Neuronal stem cell (in vitro differentiated cells): ENCODE data around the gene C12orf57.

ENCODE experiments used
- DNase-seq: peaks from one replicate; pipeline ENCODE4 v3.0.0-alpha.2; 2013; ENCODE audit warnings: low spot score
- H2AFZ ChIP-seq: one replicate; pipeline ENCODE4 v1.6.1; 2013; ENCODE audit warnings: mild to moderate bottlenecking, low read length, inconsistent platforms
- H2AK5ac ChIP-seq: 2 replicates; pipeline ENCODE4 v1.6.1; 2013; ENCODE audit warnings: low read depth, mild to moderate bottlenecking, inconsistent platforms, low read length, moderate library complexity, mixed read lengths
- H2BK120ac ChIP-seq: 2 replicates; pipeline ENCODE4 v1.6.1; 2013; ENCODE audit warnings: low read depth, mild to moderate bottlenecking, inconsistent platforms, low read length, moderate library complexity, mixed read lengths
- H2BK12ac ChIP-seq: one replicate; pipeline ENCODE4 v1.6.1; 2013; ENCODE audit warnings: low read length, inconsistent platforms
- H2BK15ac ChIP-seq: 2 replicates; pipeline ENCODE4 v1.6.1; 2013; ENCODE audit warnings: mild to moderate bottlenecking, low read length, inconsistent platforms, mixed read lengths
- H2BK5ac ChIP-seq: one replicate; pipeline ENCODE4 v1.6.1; 2013; ENCODE audit warnings: inconsistent platforms, mild to moderate bottlenecking, low read length, moderate library complexity
- H3K14ac ChIP-seq: one replicate; pipeline ENCODE4 v1.6.1; 2013; ENCODE audit warnings: low read length, inconsistent platforms
- H3K18ac ChIP-seq: 2 replicates; pipeline ENCODE4 v1.6.1; 2013; ENCODE audit warnings: low read length, inconsistent platforms
- H3K23ac ChIP-seq: 2 replicates; pipeline ENCODE4 v1.6.1; 2013; ENCODE audit warnings: low read depth, mild to moderate bottlenecking, mixed read lengths, low read length, inconsistent platforms; ENCODE audit not compliant: poor library complexity
- H3K27ac ChIP-seq: replicated peaks from 3 replicates; pipeline ENCODE4 v1.5.1; 2013; ENCODE audit warnings: low read length, inconsistent platforms
- H3K27me3 ChIP-seq, 3 experiments: 2 replicates each; pipeline ENCODE4 v1.6.1; 2013; ENCODE audit warnings: low read length in 3 of 3, mild to moderate bottlenecking in 2 of 3, inconsistent platforms in 1 of 3, low read depth in 1 of 3, mixed read lengths in 1 of 3, moderate library complexity in 1 of 3; ENCODE audit not compliant: control insufficient read depth in 3 of 3, insufficient read depth in 3 of 3
- H3K36me3 ChIP-seq, 2 donors: replicated peaks in 1 of 2; 2 replicates each; pipeline ENCODE4 v1.6.1; 2013; ENCODE audit warnings: low read length in 2 of 2; ENCODE audit not compliant: control insufficient read depth in 2 of 2, insufficient read depth in 2 of 2
- H3K4ac ChIP-seq: 2 replicates; pipeline ENCODE4 v1.6.1; 2013; ENCODE audit warnings: inconsistent platforms, mild to moderate bottlenecking, low read length, moderate library complexity
- H3K4me1 ChIP-seq, 2 donors: 1 replicate in 1 of 2; 2 replicates in 1 of 2; pipeline ENCODE4 v1.6.1; 2013; ENCODE audit warnings: low read length in 2 of 2, low read depth in 1 of 2; ENCODE audit not compliant: control insufficient read depth in 2 of 2, insufficient read depth in 1 of 2
- H3K4me2 ChIP-seq: one replicate; pipeline ENCODE4 v1.6.1; 2013; ENCODE audit warnings: mild to moderate bottlenecking, low read length, inconsistent platforms; ENCODE audit not compliant: insufficient read depth, poor library complexity, severe bottlenecking
- H3K4me3 ChIP-seq, 2 donors: 2 replicates each; pipeline ENCODE4 v1.5.1; 2013; ENCODE audit warnings: low read length in 2 of 2, mild to moderate bottlenecking in 2 of 2, inconsistent platforms in 1 of 2, moderate library complexity in 1 of 2
- H3K79me1 ChIP-seq: one replicate; pipeline ENCODE4 v1.6.1; 2013; ENCODE audit warnings: low read depth, mild to moderate bottlenecking, inconsistent platforms, low read length, moderate library complexity
- H3K9ac ChIP-seq: one replicate; pipeline ENCODE4 v1.6.1; 2013; ENCODE audit warnings: mild to moderate bottlenecking, low read depth, low read length, inconsistent platforms; ENCODE audit not compliant: poor library complexity
- H3K9me3 ChIP-seq, 2 donors: replicated peaks in 1 of 2; 2 replicates each; pipeline versions ENCODE3 to v1.6.1; 2013; ENCODE audit warnings: low read length in 2 of 2, mild to moderate bottlenecking in 2 of 2, inconsistent platforms in 1 of 2, low read depth in 1 of 2, mixed read lengths in 1 of 2, moderate library complexity in 1 of 2; ENCODE audit not compliant: control insufficient read depth in 2 of 2, insufficient read depth in 1 of 2
- H4K8ac ChIP-seq: one replicate; pipeline ENCODE4 v1.6.1; 2013; ENCODE audit warnings: low read depth, mild to moderate bottlenecking, inconsistent platforms, low read length, moderate library complexity
- H4K91ac ChIP-seq: one replicate; pipeline ENCODE4 v1.6.1; 2013; ENCODE audit warnings: low read length, low read depth, mild to moderate bottlenecking, inconsistent platforms; ENCODE audit not compliant: poor library complexity
- WGBS, 2 donors: extraction: QIAGEN DNeasy Blood & Tissue Kit; methylation state at CpG; one replicate each; pipeline ENCODE4 v1.1.7; 2013; ENCODE audit warnings: missing lambda C conversion rate in 2 of 2, mixed read lengths in 1 of 2; ENCODE audit not compliant: insufficient read length in 2 of 2, insufficient replicate concordance in 1 of 2; ENCODE audit errors: extremely low coverage in 2 of 2; 5-methylcytosine and 5-hydroxymethylcytosine counted together

Gene C12orf57

DNA sequence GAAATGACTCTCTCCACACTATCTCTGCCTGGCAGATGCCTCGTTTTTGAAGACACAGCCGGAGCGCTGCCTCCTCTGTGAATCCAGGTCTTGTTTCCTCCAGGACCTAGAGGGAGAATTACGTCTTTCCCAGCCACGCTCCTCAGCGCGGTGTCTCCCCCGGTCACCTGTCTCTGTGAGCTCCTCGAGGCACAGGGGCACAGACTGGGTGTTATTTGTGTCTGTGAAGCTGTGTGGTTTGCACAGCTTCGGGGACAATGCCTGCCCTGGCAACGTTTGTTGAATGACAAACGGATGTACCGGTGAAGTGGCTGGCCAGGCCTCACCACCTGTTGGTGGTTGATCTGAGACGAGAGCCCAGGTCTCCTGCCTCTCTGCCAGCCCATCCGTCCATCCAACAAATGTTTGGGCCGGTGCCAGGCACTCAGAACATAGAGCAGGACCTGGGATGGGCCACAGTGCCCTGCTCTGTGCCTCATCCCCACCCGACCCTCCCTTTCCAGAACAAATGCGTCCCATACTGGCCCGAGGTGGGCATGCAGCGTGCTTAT, 13.4 kb downstream of the C12orf57 start:
- Histone ChIP-seq H2BK5ac (no peak overlapping the region), H3K14ac (peak overlapping the region; percentile 79), H2AFZ (no peak overlapping the region), H3K36me3 (no peaks in the 10 kb centered on the region), H4K8ac (no peak overlapping the region), H3K23ac (peak overlapping the region; percentile 40), H3K4me3 (no peak overlapping the region), H2BK15ac (no peak overlapping the region), H3K79me1 (no peaks in the 10 kb centered on the region), H3K9me3 (no peaks in the 10 kb centered on the region), H3K4me2 (no peak overlapping the region), H4K91ac (no peak overlapping the region), H3K4me1 (peaks cover 13 to 31% of the 10 kb centered on the region in 2 donors), H3K4ac (no peak overlapping the region), H2BK120ac (no peak overlapping the region), H2BK12ac (no peak overlapping the region), H3K18ac (peak overlapping the region; percentile 65), H3K9ac (peak overlapping the region; percentile 12), H3K27me3 (no peaks in the 10 kb centered on the region), H3K27ac (no peak overlapping the region), H2AK5ac (peak overlapping the region; percentile 81)
- DNase-seq, result no peak
- WGBS, 2 donors, result no CpG with 5 or more reads among the region's 20 CpGs

DNA sequence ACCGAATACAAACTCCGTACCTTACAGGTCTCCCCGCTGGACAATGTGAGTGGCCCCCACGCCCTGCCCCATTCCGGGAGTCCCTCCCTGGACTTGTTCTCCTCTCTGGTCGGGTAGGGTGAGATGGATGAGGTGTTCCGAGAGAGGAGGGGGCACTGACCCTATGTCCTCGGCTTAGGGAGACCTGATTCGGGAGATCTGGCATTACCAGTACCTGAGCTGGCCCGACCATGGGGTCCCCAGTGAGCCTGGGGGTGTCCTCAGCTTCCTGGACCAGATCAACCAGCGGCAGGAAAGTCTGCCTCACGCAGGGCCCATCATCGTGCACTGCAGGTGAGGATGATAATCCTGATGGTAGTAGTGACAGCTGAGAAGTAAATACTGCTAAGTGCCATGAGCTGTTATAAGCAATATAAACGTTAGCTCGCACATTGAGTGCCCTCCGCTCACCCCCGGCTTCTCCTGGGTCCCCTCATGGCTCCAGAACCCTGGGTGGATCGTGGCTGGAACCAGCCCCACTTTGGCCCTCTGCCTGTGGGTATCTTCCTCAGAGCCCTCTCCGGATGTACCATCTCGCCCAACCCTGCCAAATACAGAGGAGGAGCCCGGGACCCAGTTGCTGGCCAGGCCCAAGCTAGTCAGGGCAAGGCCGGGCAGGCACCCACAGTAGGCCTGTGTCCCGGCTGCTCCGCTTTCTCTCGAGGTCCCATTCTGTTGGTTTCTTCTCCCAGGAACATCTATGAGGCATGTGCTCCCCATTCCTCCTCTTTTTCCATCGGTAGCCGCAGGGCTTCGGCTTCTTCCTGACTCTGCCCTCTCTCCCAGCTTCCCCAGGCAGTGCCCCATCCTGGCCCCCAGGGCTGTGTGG, 14.2 kb downstream of the C12orf57 start:
- no peak overlapping the region for H3K9ac ChIP-seq
- no peak overlapping the region for H3K27ac ChIP-seq
- H3K4me1 ChIP-seq, result peaks cover 15 to 31% of the 10 kb centered on the region in 2 donors
- H3K23ac ChIP-seq, result peak overlapping the region; percentile 40
- no peak overlapping the region for H3K4me3 ChIP-seq
- peak overlapping the region; percentile 81 for H2AK5ac ChIP-seq
- H3K9me3 ChIP-seq, result no peaks in the 10 kb centered on the region
- peak overlapping the region; percentile 39 for H3K18ac ChIP-seq
- H3K14ac ChIP-seq, result no peak overlapping the region
- H3K4me2 ChIP-seq, result no peak overlapping the region
- DNase-seq, result no peak
- no peak overlapping the region for H4K91ac ChIP-seq
- no peak overlapping the region for H2BK12ac ChIP-seq
- no peak overlapping the region for H2BK5ac ChIP-seq
- no peak overlapping the region for H2BK120ac ChIP-seq
- H3K4ac ChIP-seq, result no peak overlapping the region
- no peak overlapping the region for H4K8ac ChIP-seq
- H3K27me3 ChIP-seq, result no peaks in the 10 kb centered on the region
- H2AFZ ChIP-seq, result peak overlapping the region; percentile 91
- WGBS, 2 donors, result no CpG with 5 or more reads among the region's 28 CpGs
- H3K79me1 ChIP-seq, result no peaks in the 10 kb centered on the region
- H2BK15ac ChIP-seq, result no peak overlapping the region
- no peaks in the 10 kb centered on the region for H3K36me3 ChIP-seq

DNA sequence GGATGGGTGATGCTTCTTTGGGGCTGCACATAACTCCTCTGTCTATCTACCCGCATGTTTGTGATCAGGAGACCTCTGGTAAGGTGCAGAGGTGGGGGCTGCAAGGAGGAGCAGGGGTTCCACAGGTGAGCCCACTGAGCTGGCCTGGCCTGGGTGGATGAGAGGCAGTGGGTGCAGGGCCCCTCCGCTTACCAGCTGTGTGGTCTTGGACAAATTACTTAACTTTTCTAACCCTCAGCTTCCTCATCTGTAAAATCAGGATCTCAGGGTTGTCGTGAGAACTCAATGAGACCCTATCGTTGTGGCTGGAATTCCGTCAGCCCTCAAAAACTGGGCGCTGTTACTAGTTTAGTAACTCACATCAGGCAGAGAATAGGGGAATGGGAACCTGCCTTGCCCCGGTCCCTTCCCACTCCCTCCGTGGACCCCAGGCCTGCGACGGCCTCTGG, 14.8 kb downstream of the C12orf57 start:
- Histone ChIP-seq H3K4ac (no peak overlapping the region), H3K27me3 (no peaks in the 10 kb centered on the region), H3K36me3 (no peaks in the 10 kb centered on the region), H2AK5ac (no peak overlapping the region), H2BK120ac (no peak overlapping the region), H4K8ac (no peak overlapping the region), H3K14ac (no peak overlapping the region), H3K4me1 (peaks cover 15 to 25% of the 10 kb centered on the region in 2 donors), H3K79me1 (no peaks in the 10 kb centered on the region), H3K4me3 (no peak overlapping the region), H3K27ac (no peak overlapping the region), H4K91ac (no peak overlapping the region), H3K4me2 (no peak overlapping the region), H3K9ac (no peak overlapping the region), H2BK12ac (no peak overlapping the region), H3K9me3 (no peaks in the 10 kb centered on the region), H3K18ac (peak overlapping the region; percentile 18), H2BK15ac (no peak overlapping the region), H2AFZ (peak overlapping the region; percentile 91), H3K23ac (peak overlapping the region; percentile 23), H2BK5ac (no peak overlapping the region)
- no peak for DNase-seq
- WGBS, 2 donors, result no CpG with 5 or more reads among the region's 10 CpGs

DNA sequence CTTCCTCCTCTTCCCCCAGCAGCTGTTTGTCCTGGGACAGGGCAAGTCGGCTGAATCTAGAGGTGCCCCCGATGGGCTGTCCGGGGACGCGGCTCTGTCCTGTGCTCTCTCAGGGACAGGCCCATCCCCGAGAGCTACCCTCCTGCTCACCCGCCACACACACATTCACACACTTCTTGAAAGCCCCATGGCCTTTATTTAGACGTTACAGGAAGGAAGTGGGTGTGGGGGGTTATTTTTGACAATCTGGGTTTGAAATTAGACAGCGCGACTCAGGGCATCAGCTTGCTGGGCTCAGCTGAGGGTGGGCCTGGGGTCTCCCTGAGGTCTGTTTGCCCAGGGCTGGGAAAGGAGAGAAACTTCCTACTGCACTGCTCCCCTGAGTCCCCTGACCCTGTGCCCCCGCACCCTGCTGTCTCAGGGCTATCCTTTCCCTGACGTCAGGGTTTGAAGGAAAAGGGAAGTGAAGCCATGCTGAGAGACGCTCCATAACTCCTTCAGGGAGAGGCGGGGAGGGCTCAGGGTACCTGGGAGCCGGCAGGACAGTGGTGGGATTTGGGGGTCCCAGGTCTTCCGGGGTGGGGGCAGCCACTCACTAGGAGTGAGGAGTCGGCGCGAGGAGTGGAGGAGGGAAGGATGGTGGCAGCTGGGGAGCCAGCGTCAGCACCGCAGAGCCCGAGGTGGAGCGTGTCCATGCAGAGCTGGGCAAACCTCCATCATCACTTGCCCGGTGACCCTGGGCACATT, 15.4 kb downstream of the C12orf57 start:
- Histone ChIP-seq H3K79me1 (no peaks in the 10 kb centered on the region), H2BK12ac (peak overlapping the region; percentile 81), H3K14ac (peak overlapping the region; percentile 22), H3K4ac (no peak overlapping the region), H3K9ac (no peak overlapping the region), H3K18ac (peak overlapping the region; percentile 32), H4K8ac (no peak overlapping the region), H2BK15ac (peak overlapping the region; percentile 56), H2BK5ac (no peak overlapping the region), H3K9me3 (no peaks in the 10 kb centered on the region), H4K91ac (no peak overlapping the region), H2AFZ (peak overlapping the region; percentile 91), H3K4me3 (no peak overlapping the region), H3K36me3 (peaks cover 0 to 3% of the 10 kb centered on the region in 2 donors), H2AK5ac (peak overlapping the region; percentile 65), H3K4me1 (peaks cover 15 to 22% of the 10 kb centered on the region in 2 donors), H3K23ac (peak overlapping the region; percentile 27), H2BK120ac (no peak overlapping the region), H3K27ac (no peak overlapping the region), H3K4me2 (no peak overlapping the region), H3K27me3 (no peaks in the 10 kb centered on the region)
- WGBS, 2 donors, result no CpG with 5 or more reads among the region's 24 CpGs
- DNase-seq, result no peak
